ENCODE results near the gene C10orf95. TPM values are rescaled to one million over a fixed set of nuclear protein-coding genes. Genes with fewer than 3 reads are reported as not detected.
"Not testable (repeated sequence)": the region's sequence is repeated elsewhere in the genome, so short reads cannot be mapped to it uniquely, and the experiment has no call there.

C10orf95 gene
- total RNA-seq, result under 1 TPM; 0.29 to 0.39 TPM

GRCh38 chr10:102451105-102451969 lies at the start of gene C10orf95:
Gene C10orf95 (minus strand): TSS chr10:102451543. CDS start chr10:102451093, 450 bp downstream.
- Mint-ChIP-seq H3K27me3 (no peaks in the 10 kb centered on the region), H3K9me3 (no peaks in the 10 kb centered on the region), H3K4me1 (peaks cover 12% of the 10 kb centered on the region), H3K4me3 (peak within 1 kb of the TSS; percentile 84), H3K27ac (peak within 1 kb of the TSS; percentile 93), H3K36me3 (ENCODE audit: low read depth) (peaks cover 60% of the 10 kb centered on the region)
- no peak for ATAC-seq (replicated peaks)

GRCh38 chr10:102500686-102501085 lies 49.3 kb upstream of the C10orf95 start:
- H3K27me3 Mint-ChIP-seq; H3K4me1 Mint-ChIP-seq; H3K4me3 Mint-ChIP-seq; ATAC-seq (replicated peaks); H3K27ac Mint-ChIP-seq; H3K9me3 Mint-ChIP-seq: not testable (repeated sequence)
- peaks cover 23% of the 10 kb centered on the region for H3K36me3 Mint-ChIP-seq (ENCODE audit: low read depth)

- no peaks in the 10 kb centered on the region for H3K27me3 Mint-ChIP-seq
- H3K27ac Mint-ChIP-seq, result peak overlapping the region; percentile 22
- peaks cover 23% of the 10 kb centered on the region for H3K36me3 Mint-ChIP-seq (ENCODE audit: low read depth)
- peaks cover 7% of the 10 kb centered on the region for H3K4me1 Mint-ChIP-seq
- H3K9me3 Mint-ChIP-seq, result no peaks in the 10 kb centered on the region
- no peak overlapping the region for H3K4me3 Mint-ChIP-seq
- no peak for ATAC-seq (replicated peaks)
Observed at GRCh38 chr10:102499356-102499755, 48.0 kb upstream of the C10orf95 start.

- ATAC-seq (replicated peaks), result no peak
- peaks cover 34% of the 10 kb centered on the region for H3K36me3 Mint-ChIP-seq (ENCODE audit: low read depth)
- H3K4me3 Mint-ChIP-seq, result no peak overlapping the region
- H3K27me3 Mint-ChIP-seq, result no peaks in the 10 kb centered on the region
- H3K9me3 Mint-ChIP-seq, result no peaks in the 10 kb centered on the region
- no peak overlapping the region for H3K27ac Mint-ChIP-seq
- peaks cover 7% of the 10 kb centered on the region for H3K4me1 Mint-ChIP-seq
Observed at GRCh38 chr10:102497545-102497944, 46.2 kb upstream of the C10orf95 start.

- H3K4me1 Mint-ChIP-seq, result peaks cover 5% of the 10 kb centered on the region
- no peaks in the 10 kb centered on the region for H3K9me3 Mint-ChIP-seq
- no peak for ATAC-seq (replicated peaks)
- no peak overlapping the region for H3K4me3 Mint-ChIP-seq
- H3K36me3 Mint-ChIP-seq (ENCODE audit: low read depth), result peaks cover 61% of the 10 kb centered on the region
- no peaks in the 10 kb centered on the region for H3K27me3 Mint-ChIP-seq
- H3K27ac Mint-ChIP-seq, result peak overlapping the region; percentile 81
Observed at GRCh38 chr10:102493771-102494170, 42.4 kb upstream of the C10orf95 start.

GRCh38 chr10:102492983-102493382 lies 41.6 kb upstream of the C10orf95 start:
- H3K9me3 Mint-ChIP-seq, result no peaks in the 10 kb centered on the region
- H3K4me1 Mint-ChIP-seq, result peaks cover 4% of the 10 kb centered on the region
- H3K4me3 Mint-ChIP-seq, result no peak overlapping the region
- ATAC-seq (replicated peaks), result no peak
- no peaks in the 10 kb centered on the region for H3K27me3 Mint-ChIP-seq
- H3K36me3 Mint-ChIP-seq (ENCODE audit: low read depth), result peaks cover 61% of the 10 kb centered on the region
- H3K27ac Mint-ChIP-seq, result peak overlapping the region; percentile 81

- Mint-ChIP-seq H3K27ac (peak overlapping the region; percentile 81), H3K36me3 (ENCODE audit: low read depth) (peaks cover 67% of the 10 kb centered on the region), H3K4me1 (peaks cover 4% of the 10 kb centered on the region), H3K4me3 (no peak overlapping the region), H3K27me3 (no peaks in the 10 kb centered on the region), H3K9me3 (no peaks in the 10 kb centered on the region)
- ATAC-seq (replicated peaks), result no peak
Observed at GRCh38 chr10:102492344-102492939, 41.1 kb upstream of the C10orf95 start.

- Mint-ChIP-seq H3K27ac (no peak overlapping the region), H3K9me3 (no peaks in the 10 kb centered on the region), H3K27me3 (no peaks in the 10 kb centered on the region), H3K4me1 (peaks cover 4% of the 10 kb centered on the region), H3K4me3 (no peak overlapping the region), H3K36me3 (ENCODE audit: low read depth) (peaks cover 74% of the 10 kb centered on the region)
- ATAC-seq (replicated peaks), result no peak
Observed at GRCh38 chr10:102491136-102491535, 39.8 kb upstream of the C10orf95 start.

GRCh38 chr10:102485093-102485784 lies 33.9 kb upstream of the C10orf95 start:
- Mint-ChIP-seq H3K4me1 (no peaks in the 10 kb centered on the region), H3K27ac (no peak overlapping the region), H3K9me3 (no peaks in the 10 kb centered on the region), H3K4me3 (no peak overlapping the region), H3K36me3 (ENCODE audit: low read depth) (peaks cover 100% of the 10 kb centered on the region), H3K27me3 (no peaks in the 10 kb centered on the region)
- no peak for ATAC-seq (replicated peaks)

- Mint-ChIP-seq H3K27ac (no peak overlapping the region), H3K4me1 (peaks cover 2% of the 10 kb centered on the region), H3K27me3 (no peaks in the 10 kb centered on the region), H3K36me3 (ENCODE audit: low read depth) (peaks cover 100% of the 10 kb centered on the region), H3K9me3 (no peaks in the 10 kb centered on the region), H3K4me3 (no peak overlapping the region)
- ATAC-seq (replicated peaks), result no peak
Observed at GRCh38 chr10:102484021-102484420, 32.7 kb upstream of the C10orf95 start.

GRCh38 chr10:102480396-102480795 lies 29.1 kb upstream of the C10orf95 start:
- Mint-ChIP-seq H3K27me3 (no peaks in the 10 kb centered on the region), H3K4me3 (no peak overlapping the region), H3K36me3 (ENCODE audit: low read depth) (peaks cover 69% of the 10 kb centered on the region), H3K9me3 (no peaks in the 10 kb centered on the region), H3K4me1 (peaks cover 5% of the 10 kb centered on the region), H3K27ac (peak overlapping the region; percentile 84)
- ATAC-seq (replicated peaks), result no peak

- H3K4me1 Mint-ChIP-seq, result peaks cover 5% of the 10 kb centered on the region
- no peaks in the 10 kb centered on the region for H3K9me3 Mint-ChIP-seq
- H3K27me3 Mint-ChIP-seq, result no peaks in the 10 kb centered on the region
- peaks cover 61% of the 10 kb centered on the region for H3K36me3 Mint-ChIP-seq (ENCODE audit: low read depth)
- H3K4me3 Mint-ChIP-seq, result no peak overlapping the region
- no peak for ATAC-seq (replicated peaks)
- H3K27ac Mint-ChIP-seq, result peak overlapping the region; percentile 84
Observed at GRCh38 chr10:102479651-102480050, 28.3 kb upstream of the C10orf95 start.

GRCh38 chr10:102476466-102477141 lies 25.3 kb upstream of the C10orf95 start:
- Mint-ChIP-seq H3K9me3 (no peaks in the 10 kb centered on the region), H3K27ac (peak overlapping the region; percentile 66), H3K27me3 (no peaks in the 10 kb centered on the region), H3K36me3 (ENCODE audit: low read depth) (peaks cover 31% of the 10 kb centered on the region), H3K4me1 (peaks cover 5% of the 10 kb centered on the region), H3K4me3 (no peak overlapping the region)
- ATAC-seq (replicated peaks), result peak; percentile 31

- Mint-ChIP-seq H3K4me3 (no peak overlapping the region), H3K36me3 (ENCODE audit: low read depth) (peaks cover 20% of the 10 kb centered on the region), H3K27me3 (no peaks in the 10 kb centered on the region), H3K4me1 (peaks cover 5% of the 10 kb centered on the region), H3K9me3 (no peaks in the 10 kb centered on the region), H3K27ac (peak overlapping the region; percentile 37)
- no peak for ATAC-seq (replicated peaks)
Observed at GRCh38 chr10:102475451-102476040, 24.2 kb upstream of the C10orf95 start.

All from activated T-helper 17 cell treated with anti-CD3 and anti-CD28 coated beads, Interleukin-2, amount 50 U/mL, for 72 hours (primary cell).